Measurements from ENCODE around the gene DNAJB2. TPM values are rescaled to one million over a fixed set of nuclear protein-coding genes. Genes with fewer than 3 reads are reported as not detected.
"Not testable (repeated sequence)": the region's sequence is repeated elsewhere in the genome, so short reads cannot be mapped to it uniquely, and the experiment has no call there.

DNAJB2 gene
- total RNA-seq, 1 donor from 2014 or later, result 45.3 TPM

- Mint-ChIP-seq H3K4me3 (no peak overlapping the region), H3K27me3 (ENCODE audit: insufficient read depth) (no peaks in the 10 kb centered on the region), H3K27ac (no peak overlapping the region), H3K36me3 (ENCODE audit: low read depth) (peaks cover 28% of the 10 kb centered on the region), H3K9me3 (no peaks in the 10 kb centered on the region), H3K4me1 (ENCODE audit: low read depth) (peaks cover 45% of the 10 kb centered on the region)
- no peak for DNase-seq (ENCODE audit: low spot score)
- intact Hi-C loops (cut with micrococcal nuclease), result no loop called here
These were observed 2.4 kb downstream of the DNAJB2 start for GRCh38 chr2:219281588-219281987.

GRCh38 chr2:219282375-219282774, 3.2 kb downstream of the DNAJB2 start:
- intact Hi-C loops (cut with micrococcal nuclease), result no loop called here
- Mint-ChIP-seq H3K9me3 (no peaks in the 10 kb centered on the region), H3K4me1 (ENCODE audit: low read depth) (peaks cover 40% of the 10 kb centered on the region), H3K27ac (no peak overlapping the region), H3K4me3 (no peak overlapping the region), H3K36me3 (ENCODE audit: low read depth) (peaks cover 28% of the 10 kb centered on the region), H3K27me3 (ENCODE audit: insufficient read depth) (no peaks in the 10 kb centered on the region)
- no peak for DNase-seq (ENCODE audit: low spot score)

- Mint-ChIP-seq H3K4me3 (no peak overlapping the region), H3K27me3 (ENCODE audit: insufficient read depth) (no peaks in the 10 kb centered on the region), H3K36me3 (ENCODE audit: low read depth) (peaks cover 28% of the 10 kb centered on the region), H3K4me1 (ENCODE audit: low read depth) (peaks cover 33% of the 10 kb centered on the region), H3K9me3 (no peaks in the 10 kb centered on the region), H3K27ac (no peak overlapping the region)
- intact Hi-C loops (cut with micrococcal nuclease), result no loop called here
- DNase-seq (ENCODE audit: low spot score), result no peak
These were observed 3.9 kb downstream of the DNAJB2 start for GRCh38 chr2:219282943-219283581.

GRCh38 chr2:219284501-219285372, 5.6 kb downstream of the DNAJB2 start:
- Mint-ChIP-seq H3K4me3 (no peak overlapping the region), H3K36me3 (ENCODE audit: low read depth) (peaks cover 28% of the 10 kb centered on the region), H3K4me1 (ENCODE audit: low read depth) (peaks cover 21% of the 10 kb centered on the region), H3K27me3 (ENCODE audit: insufficient read depth) (no peaks in the 10 kb centered on the region), H3K9me3 (no peaks in the 10 kb centered on the region), H3K27ac (no peak overlapping the region)
- intact Hi-C loops (cut with micrococcal nuclease), result no loop called here
- DNase-seq (ENCODE audit: low spot score), result no peak

GRCh38 chr2:219285373-219285735, 6.2 kb downstream of the DNAJB2 start:
- Mint-ChIP-seq H3K36me3 (ENCODE audit: low read depth) (peaks cover 28% of the 10 kb centered on the region), H3K27ac (no peak overlapping the region), H3K27me3 (ENCODE audit: insufficient read depth) (no peaks in the 10 kb centered on the region), H3K4me3 (no peak overlapping the region), H3K4me1 (ENCODE audit: low read depth) (peaks cover 15% of the 10 kb centered on the region), H3K9me3 (no peaks in the 10 kb centered on the region)
- intact Hi-C loops (cut with micrococcal nuclease), result no loop called here
- DNase-seq (ENCODE audit: low spot score), result no peak

- peaks cover 9% of the 10 kb centered on the region for H3K4me1 Mint-ChIP-seq (ENCODE audit: low read depth)
- peaks cover 5% of the 10 kb centered on the region for H3K27me3 Mint-ChIP-seq (ENCODE audit: insufficient read depth)
- intact Hi-C loops (cut with micrococcal nuclease), result no loop called here
- no peak for DNase-seq (ENCODE audit: low spot score)
- no peak overlapping the region for H3K27ac Mint-ChIP-seq
- H3K4me3 Mint-ChIP-seq, result no peak overlapping the region
- no peaks in the 10 kb centered on the region for H3K9me3 Mint-ChIP-seq
- H3K36me3 Mint-ChIP-seq (ENCODE audit: low read depth), result peaks cover 28% of the 10 kb centered on the region
These were observed 6.8 kb downstream of the DNAJB2 start for GRCh38 chr2:219285894-219286425.

- intact Hi-C loops (cut with micrococcal nuclease), result no loop called here
- H3K9me3 Mint-ChIP-seq, result no peaks in the 10 kb centered on the region
- H3K4me3 Mint-ChIP-seq, result no peak overlapping the region
- no peak for DNase-seq (ENCODE audit: low spot score)
- H3K27me3 Mint-ChIP-seq (ENCODE audit: insufficient read depth), result peaks cover 9% of the 10 kb centered on the region
- H3K36me3 Mint-ChIP-seq (ENCODE audit: low read depth), result peaks cover 22% of the 10 kb centered on the region
- peaks cover 2% of the 10 kb centered on the region for H3K4me1 Mint-ChIP-seq (ENCODE audit: low read depth)
- peak overlapping the region; percentile 63 for H3K27ac Mint-ChIP-seq
These were observed 7.4 kb downstream of the DNAJB2 start for GRCh38 chr2:219286436-219287115.

- H3K4me3 Mint-ChIP-seq; intact Hi-C loops (cut with micrococcal nuclease); H3K9me3 Mint-ChIP-seq; DNase-seq (ENCODE audit: low spot score); H3K4me1 Mint-ChIP-seq (ENCODE audit: low read depth); H3K27ac Mint-ChIP-seq: not testable (repeated sequence)
- H3K27me3 Mint-ChIP-seq (ENCODE audit: insufficient read depth), result peaks cover 10% of the 10 kb centered on the region
- H3K36me3 Mint-ChIP-seq (ENCODE audit: low read depth), result peaks cover 21% of the 10 kb centered on the region
These were observed 7.9 kb downstream of the DNAJB2 start for GRCh38 chr2:219287116-219287440.

- intact Hi-C loops (cut with micrococcal nuclease), result no loop called here
- peaks cover 16% of the 10 kb centered on the region for H3K36me3 Mint-ChIP-seq (ENCODE audit: low read depth)
- H3K4me1 Mint-ChIP-seq (ENCODE audit: low read depth), result no peaks in the 10 kb centered on the region
- DNase-seq (ENCODE audit: low spot score), result no peak
- peaks cover 14% of the 10 kb centered on the region for H3K27me3 Mint-ChIP-seq (ENCODE audit: insufficient read depth)
- no peak overlapping the region for H3K4me3 Mint-ChIP-seq
- no peaks in the 10 kb centered on the region for H3K9me3 Mint-ChIP-seq
- H3K27ac Mint-ChIP-seq, result no peak overlapping the region
These were observed 8.6 kb downstream of the DNAJB2 start for GRCh38 chr2:219287580-219288265.

- Mint-ChIP-seq H3K9me3 (no peaks in the 10 kb centered on the region), H3K27me3 (ENCODE audit: insufficient read depth) (peaks cover 14% of the 10 kb centered on the region), H3K27ac (no peak overlapping the region), H3K4me1 (ENCODE audit: low read depth) (peaks cover 4% of the 10 kb centered on the region), H3K4me3 (no peak overlapping the region), H3K36me3 (ENCODE audit: low read depth) (peaks cover 6% of the 10 kb centered on the region)
- DNase-seq (ENCODE audit: low spot score), result no peak
- intact Hi-C loops (cut with micrococcal nuclease), result no loop called here
These were observed 10.0 kb downstream of the DNAJB2 start for GRCh38 chr2:219289195-219289536.

- H3K27me3 Mint-ChIP-seq (ENCODE audit: insufficient read depth), result peaks cover 14% of the 10 kb centered on the region
- H3K27ac Mint-ChIP-seq, result no peak overlapping the region
- no peak overlapping the region for H3K4me3 Mint-ChIP-seq
- intact Hi-C loops (cut with micrococcal nuclease), result no loop called here
- DNase-seq (ENCODE audit: low spot score), result no peak
- peaks cover 6% of the 10 kb centered on the region for H3K36me3 Mint-ChIP-seq (ENCODE audit: low read depth)
- no peaks in the 10 kb centered on the region for H3K9me3 Mint-ChIP-seq
- peaks cover 8% of the 10 kb centered on the region for H3K4me1 Mint-ChIP-seq (ENCODE audit: low read depth)
These were observed 10.6 kb downstream of the DNAJB2 start for GRCh38 chr2:219289537-219290361.

All from activated T-helper 1 cell treated with anti-CD3 and anti-CD28 coated beads, Interleukin-12 subunit alpha, Interleukin-12 subunit beta, Interleukin-2, Interleukin-4 antibody, amounts not matched to agents 30 ng/mL and 10 ng/mL and 1 ng/mL, durations not matched to agents 14 hours and 24 hours and 36 hours (primary cell).